Left renal pelvis (tissue), 4 donors: ENCODE measurements around the gene KBTBD13. TPM values are rescaled to one million over a fixed set of nuclear protein-coding genes. Genes with fewer than 3 reads are reported as not detected.
"Not testable (repeated sequence)": the region's sequence is repeated elsewhere in the genome, so short reads cannot be mapped to it uniquely, and the experiment has no call there.

ENCODE experiments used
- DNase-seq, 4 donors: peaks; one replicate each; pipeline ENCODE4 v3.0.0-alpha.2; 2013; ENCODE audit warnings: low read depth in 4 of 4, low spot score in 3 of 4
- polyA plus RNA-seq, 4 donors: library from polyadenylated mRNA; unstranded; fragments of 120-200 nt; gene quantifications; one replicate each; pipeline ENCODE4 v1.2.1, GENCODE V29; 2013; ENCODE audit not compliant: insufficient read length in 4 of 4

Gene KBTBD13
- polyA plus RNA-seq, result under 1 TPM in 1 of 4 donors, not detected in 3; 0.05 TPM

- no peak for DNase-seq
These were observed at the start of gene KBTBD13 for GRCh38 chr15:65076486-65077290. TSS of gene KBTBD13 (plus strand) at chr15:65076746. CDS start at chr15:65076816, 70 bp downstream.

DNA sequence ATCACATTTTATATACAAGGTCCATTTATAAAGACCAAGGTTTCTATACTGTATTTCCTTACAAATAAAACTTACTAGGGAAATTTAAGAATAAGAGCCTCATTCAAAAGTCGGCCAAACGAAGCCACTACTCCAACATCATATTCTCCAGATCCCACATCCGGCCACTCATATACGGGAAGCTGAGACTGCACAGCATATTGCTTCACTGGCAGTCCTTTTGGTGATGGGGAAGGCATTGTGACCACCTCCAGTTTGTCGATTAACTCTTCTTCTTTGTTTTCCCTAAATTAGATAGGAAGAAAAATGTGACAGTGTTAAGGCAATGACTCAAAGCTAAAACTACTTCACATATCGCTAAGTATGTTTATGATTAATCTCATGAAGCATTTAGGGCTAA is 49.8 kb upstream of the KBTBD13 start:
- no peak for DNase-seq

DNA sequence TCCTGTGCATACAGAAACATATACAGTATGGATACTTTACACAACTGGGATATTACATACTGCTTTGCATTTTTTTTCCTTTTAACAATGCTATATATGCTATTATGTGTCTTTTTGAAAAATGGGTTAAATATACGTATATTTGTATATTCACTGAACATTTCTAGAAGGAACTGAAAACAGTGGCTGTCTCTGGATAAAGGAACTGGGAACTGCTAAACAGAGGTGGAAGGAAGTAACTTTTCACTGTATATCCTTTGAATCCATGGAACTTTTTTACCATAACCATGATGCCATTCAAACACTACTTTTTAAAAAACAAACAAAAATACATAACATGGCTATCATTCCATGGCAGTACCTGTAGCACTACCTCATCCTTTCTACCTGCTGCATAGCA is 49.0 kb upstream of the KBTBD13 start:
- DNase-seq, result no peak

DNA sequence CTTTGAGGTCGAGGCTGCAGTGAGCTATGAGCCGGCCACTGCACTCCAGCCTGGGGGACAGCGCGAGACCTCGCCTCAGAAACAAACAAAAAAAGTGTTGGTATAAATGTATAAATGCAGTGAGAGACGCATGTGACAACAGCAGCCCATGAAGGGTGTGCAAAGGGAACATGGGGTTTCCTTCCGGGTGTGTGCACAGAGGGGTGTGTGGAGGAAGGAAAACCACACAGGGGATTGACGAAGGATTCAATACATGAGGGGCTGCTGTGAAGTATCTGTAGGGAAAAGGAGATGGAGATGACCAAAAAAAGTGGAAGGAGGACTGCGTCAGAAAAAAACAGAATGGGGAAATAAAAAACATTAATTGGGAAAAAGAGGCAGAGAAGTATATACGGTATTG is 48.2 kb upstream of the KBTBD13 start:
- DNase-seq, result no peak

DNA sequence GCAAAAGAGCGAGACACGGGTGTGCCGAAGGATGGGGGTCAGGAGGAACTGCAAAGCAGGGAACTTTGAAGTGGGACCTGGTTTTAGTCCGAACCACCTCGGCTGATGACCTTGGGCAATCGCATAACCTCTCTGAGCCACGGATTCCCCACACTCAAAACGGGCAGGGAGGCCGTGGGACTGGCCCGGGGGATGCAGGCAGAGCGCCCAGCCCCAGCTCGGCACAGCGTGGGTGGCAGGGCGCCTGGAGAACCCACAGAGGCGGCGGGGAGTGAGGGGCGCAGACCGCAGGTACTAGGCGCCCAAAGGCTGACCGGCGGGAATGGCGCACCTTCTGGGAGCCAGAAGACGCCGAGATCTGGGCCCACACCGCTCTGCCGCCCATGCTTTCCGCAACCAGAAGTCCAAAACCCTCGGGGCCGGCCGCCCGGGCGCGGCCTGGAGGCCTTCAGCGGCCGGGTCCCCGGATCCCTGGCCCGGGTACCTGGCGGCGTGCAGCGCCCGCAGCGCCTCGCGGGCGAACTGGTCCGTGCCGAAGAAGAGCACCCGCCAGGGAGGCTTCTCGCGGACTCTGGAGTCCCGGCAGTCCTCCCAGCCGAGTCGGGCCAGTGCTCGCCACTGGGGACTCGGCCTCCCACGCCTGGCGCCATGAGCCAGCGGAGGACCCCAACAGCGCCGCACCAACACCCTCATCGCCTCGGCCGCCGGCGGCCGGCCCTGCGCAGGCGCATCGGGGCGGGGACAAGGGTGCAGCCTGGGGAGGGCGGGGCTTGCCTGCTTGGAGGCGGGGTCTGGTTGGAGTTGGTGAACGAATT is 47.4 kb upstream of the KBTBD13 start, which contains the start of gene MTFMT:
MTFMT (minus strand) TSS at position 719 of the 815 bp plus-strand sequence; CDS start at position 693, 26 bp downstream.
- DNase-seq, result peak in 3 of 4 donors; percentile 71 to 82 (median 76)

DNA sequence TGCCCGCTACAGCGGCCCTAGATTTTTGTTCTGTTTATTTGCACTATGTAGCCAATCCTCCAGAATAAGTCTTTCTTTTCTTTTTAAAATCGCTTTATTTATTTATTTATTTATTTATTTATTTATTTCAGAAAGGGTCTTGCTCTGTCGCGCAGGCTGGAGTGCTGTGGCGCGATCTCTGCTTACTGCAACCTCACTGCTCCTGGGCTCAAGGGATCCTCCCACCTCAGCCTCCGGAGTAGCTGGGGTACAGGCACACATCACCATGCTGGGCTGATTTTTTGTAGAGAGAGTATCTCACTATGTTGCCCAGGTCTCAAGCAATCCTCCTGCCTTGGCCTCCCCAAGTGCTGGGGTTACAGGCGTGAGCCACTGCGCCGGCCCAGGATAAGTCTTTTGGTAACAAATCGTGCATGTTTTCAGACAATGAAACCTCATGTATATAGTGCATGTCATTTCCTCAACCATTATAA is 46.8 kb upstream of the KBTBD13 start:
- DNase-seq, result no peak

DNA sequence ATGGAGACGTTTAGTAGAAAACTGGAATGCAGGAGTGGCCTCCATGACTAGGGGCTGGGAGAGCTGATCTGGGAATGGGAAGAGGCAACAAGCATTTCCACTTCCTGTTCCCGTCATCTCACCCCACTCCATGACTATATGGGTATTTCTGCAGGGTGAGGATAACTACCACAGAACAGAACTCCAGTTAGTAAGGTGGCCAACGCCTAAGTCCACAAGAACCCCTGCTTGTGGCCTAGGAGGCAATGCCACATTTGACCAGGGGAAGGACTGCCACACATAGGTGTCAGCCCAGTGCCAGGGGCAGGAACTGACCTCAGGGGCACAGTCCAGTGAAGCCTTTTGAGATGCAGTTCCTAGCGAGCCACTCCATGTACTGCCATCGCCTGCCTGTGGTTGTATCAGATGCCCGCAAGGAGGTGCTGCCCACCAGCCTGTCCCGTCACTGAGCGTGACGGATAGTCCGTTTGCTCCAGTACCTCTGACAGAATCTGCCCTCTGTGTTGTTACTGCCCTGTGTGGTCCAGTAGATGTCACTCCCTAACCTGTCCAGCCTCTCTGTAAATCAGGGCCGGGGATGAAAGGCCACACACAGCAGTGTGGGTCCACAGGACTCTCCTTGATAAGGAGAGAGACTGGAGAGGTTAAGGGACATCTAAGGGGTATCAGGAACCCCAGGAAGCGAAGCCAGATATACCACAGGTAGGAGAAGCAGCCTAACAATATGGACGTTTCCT is 43.6 kb upstream of the KBTBD13 start:
- no peak for DNase-seq

- no peak for DNase-seq
These were observed 42.8 kb upstream of the KBTBD13 start for GRCh38 chr15:65033659-65034269.

- DNase-seq, result no peak
These were observed 41.8 kb upstream of the KBTBD13 start for GRCh38 chr15:65034719-65035118.

DNA sequence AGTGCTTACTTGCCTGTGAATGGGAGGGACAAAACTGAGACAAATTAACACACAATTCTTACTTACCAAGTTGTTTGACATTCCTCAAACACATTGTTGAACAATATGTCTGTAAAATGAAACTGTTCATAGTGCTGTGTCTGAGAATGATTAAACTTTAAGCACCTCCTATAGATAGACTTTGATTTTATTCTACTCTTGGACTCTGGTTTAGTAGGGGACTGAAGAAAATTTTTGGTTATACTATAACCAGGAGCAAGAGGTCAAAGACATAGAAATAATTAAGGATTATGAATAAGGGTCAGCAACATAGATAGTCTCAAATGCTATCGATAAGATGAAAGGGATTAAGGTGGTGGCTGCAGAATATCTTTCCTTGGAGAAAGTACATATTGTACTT is 39.2 kb upstream of the KBTBD13 start:
- DNase-seq, result no peak

DNA sequence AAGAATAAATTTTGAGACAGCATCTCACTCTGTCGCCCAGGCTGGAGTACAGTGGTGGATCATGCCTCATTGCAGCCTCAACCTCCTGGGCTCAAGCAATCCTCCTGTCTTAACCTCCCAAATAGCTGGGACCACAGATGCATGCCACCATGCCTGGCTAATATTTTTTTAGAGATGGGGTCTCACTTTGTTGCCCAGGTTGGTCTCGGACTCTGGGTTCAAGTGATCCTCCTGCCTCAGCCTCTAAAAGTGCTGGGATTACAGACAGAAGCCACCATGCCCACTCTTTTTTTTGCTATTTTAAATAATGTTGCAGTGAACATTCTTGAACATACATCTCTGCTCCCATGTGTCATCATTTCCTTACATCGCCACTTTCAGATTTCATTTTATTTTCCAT is 38.1 kb upstream of the KBTBD13 start:
- no peak for DNase-seq

GRCh38 chr15:65038836-65039235 is 37.7 kb upstream of the KBTBD13 start:
- DNase-seq, result no peak

DNA sequence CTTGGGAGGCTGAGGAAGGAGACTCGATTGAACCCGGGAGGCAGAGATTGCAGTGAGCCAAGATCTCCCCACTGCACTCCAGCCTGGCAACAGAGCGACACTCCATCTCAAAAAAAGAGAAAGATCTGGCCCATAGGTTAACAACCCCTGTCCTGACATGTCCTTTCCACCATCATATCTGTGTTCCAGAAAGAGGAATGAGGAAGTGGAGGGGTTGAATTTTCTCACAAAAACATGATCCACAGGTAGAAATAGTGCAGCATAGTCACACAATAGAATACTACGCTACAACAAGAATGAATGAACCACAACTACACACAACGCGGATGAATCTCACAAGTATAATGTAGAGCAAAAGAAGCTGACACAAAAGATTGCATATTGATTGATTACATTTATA is 36.1 kb upstream of the KBTBD13 start:
- DNase-seq, result no peak

GRCh38 chr15:65041787-65042186 is 34.8 kb upstream of the KBTBD13 start:
- no peak for DNase-seq

DNA sequence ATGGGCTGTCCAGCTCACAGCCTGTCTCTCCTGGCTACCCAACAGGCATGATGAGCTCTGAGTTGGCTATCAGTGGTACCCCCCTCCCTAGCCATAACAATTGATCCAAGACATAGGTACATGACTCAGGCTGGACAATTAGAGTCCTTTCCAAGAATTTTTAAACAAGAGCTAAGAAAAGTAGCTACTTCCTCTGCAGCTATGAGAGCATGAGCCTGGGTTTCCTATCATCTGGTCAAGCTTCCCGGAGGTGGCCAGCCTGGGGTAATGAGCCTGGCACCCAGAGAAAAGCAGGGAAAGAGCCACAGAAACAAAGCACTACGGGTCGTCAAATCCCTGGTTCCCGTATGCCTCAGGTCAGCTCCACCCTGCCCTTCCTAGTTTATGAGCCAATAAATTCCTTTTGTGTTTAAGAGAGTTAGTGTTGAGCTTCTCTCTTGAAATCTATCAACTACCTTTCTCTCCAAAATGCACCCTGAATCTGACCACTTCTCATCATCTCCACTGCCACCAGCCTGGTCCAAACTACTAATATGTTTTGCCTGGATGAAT is 33.7 kb upstream of the KBTBD13 start:
- no peak for DNase-seq

- DNase-seq, result not testable (repeated sequence)
These were observed 32.3 kb upstream of the KBTBD13 start for GRCh38 chr15:65044218-65044617.

DNA sequence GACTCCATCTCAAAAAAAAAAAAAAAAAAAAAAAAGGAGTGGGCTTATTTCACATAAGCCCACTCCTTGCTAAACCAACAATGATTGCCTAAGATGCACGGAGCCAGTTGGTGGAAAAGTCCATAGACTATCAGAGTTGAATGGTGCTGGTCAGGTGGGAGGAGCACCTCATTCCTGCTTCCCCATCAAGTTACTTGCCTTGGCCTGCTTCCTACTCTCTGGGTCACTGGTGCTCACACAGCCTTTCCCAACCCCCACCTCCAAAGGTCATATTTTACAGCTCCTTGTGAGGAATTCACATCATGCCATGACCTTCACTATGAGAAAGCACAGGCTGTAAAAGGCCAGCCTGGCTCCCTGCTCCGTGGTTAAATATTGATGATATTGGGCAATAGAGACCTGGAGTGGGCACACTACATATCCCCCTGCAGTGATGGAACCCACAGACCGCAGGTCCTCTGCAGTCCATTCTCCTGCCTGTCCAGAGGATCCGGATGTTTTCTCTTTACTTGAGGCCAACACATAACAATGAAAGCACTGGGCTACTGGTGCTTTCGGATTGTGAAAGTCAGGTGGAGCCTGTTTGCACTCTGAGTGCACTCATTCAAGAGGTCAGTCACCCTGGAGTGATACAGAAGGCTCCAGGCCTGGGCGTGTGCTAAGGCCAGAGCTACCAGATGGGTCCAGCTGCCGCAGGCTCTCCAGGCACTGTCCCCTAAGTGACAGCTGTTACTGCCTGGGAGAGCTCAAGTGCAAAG is 31.6 kb upstream of the KBTBD13 start, which contains the start of gene SLC51B:
SLC51B (plus strand) TSS at position 664 of the 758 bp plus-strand sequence. CDS start 4,618 bp downstream, outside the sequence.
- DNase-seq, result no peak

GRCh38 chr15:65048241-65048640 is 28.3 kb upstream of the KBTBD13 start:
- DNase-seq, result no peak

DNA sequence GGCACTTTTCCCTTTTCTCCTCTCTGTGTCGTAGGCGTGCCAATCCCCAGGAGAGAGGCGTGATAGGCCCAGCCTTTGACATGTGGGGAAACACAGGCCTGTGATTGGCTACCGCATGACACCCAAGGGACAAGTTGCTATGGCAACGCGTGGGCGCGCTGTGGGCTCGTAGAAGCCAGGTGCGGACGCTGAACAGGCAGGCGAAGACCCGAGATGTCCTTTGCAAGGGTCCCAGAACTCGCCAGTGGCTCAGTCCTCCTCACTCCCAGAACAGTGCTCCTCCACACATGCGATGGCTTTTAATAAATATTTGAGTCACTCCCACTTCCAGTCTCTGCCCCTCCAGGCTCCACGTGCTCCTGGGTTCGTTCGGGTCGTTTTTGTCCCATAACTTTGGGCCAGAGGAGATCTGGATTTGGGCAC is 27.1 kb upstream of the KBTBD13 start:
- peak in 3 of 4 donors; percentile 68 to 86 (median 75) for DNase-seq
